Mesenchymal stem cell (in vitro differentiated cells and primary cell): Measurements from ENCODE around the gene OSER1.

ENCODE experiments used
- DNase-seq: peaks from one replicate; pipeline ENCODE4 v3.0.0-alpha.2; 2013
- H2AFZ ChIP-seq: one replicate; pipeline ENCODE4 v1.6.1; 2013; ENCODE audit warnings: low read depth, mild to moderate bottlenecking, control low read depth, inconsistent platforms, low read length, moderate library complexity
- H2AK5ac ChIP-seq: 2 replicates; pipeline ENCODE4 v1.6.1; 2013; ENCODE audit warnings: low read length, moderate library complexity, mild to moderate bottlenecking, inconsistent platforms; ENCODE audit not compliant: severe bottlenecking
- H2BK120ac ChIP-seq: one replicate; pipeline ENCODE4 v1.6.1; 2013; ENCODE audit warnings: low read depth, mild to moderate bottlenecking, inconsistent platforms, low read length, moderate library complexity
- H2BK12ac ChIP-seq, 2 experiments: one replicate each; pipeline ENCODE4 v1.6.1; 2013; ENCODE audit warnings: inconsistent platforms in 2 of 2, low read length in 2 of 2, mild to moderate bottlenecking in 2 of 2, moderate library complexity in 2 of 2, control low read depth in 1 of 2
- H2BK15ac ChIP-seq: one replicate; pipeline ENCODE4 v1.6.1; 2013; ENCODE audit warnings: mild to moderate bottlenecking, low read depth, inconsistent platforms; ENCODE audit not compliant: poor library complexity, severe bottlenecking
- H2BK5ac ChIP-seq: 2 replicates; pipeline ENCODE4 v1.6.1; 2013; ENCODE audit warnings: low read depth, mild to moderate bottlenecking, low read length, control low read depth, inconsistent platforms; ENCODE audit not compliant: poor library complexity, severe bottlenecking
- H3K14ac ChIP-seq, 2 experiments: one replicate each; pipeline ENCODE4 v1.6.1; 2013; ENCODE audit warnings: inconsistent platforms in 2 of 2, low read length in 2 of 2, control low read depth in 1 of 2, mild to moderate bottlenecking in 1 of 2, moderate library complexity in 1 of 2
- H3K18ac ChIP-seq, 2 experiments: one replicate each; pipeline ENCODE4 v1.6.1; 2013; ENCODE audit warnings: inconsistent platforms in 2 of 2, low read length in 2 of 2, control low read depth in 1 of 2, low read depth in 1 of 2, mild to moderate bottlenecking in 1 of 2
- H3K23ac ChIP-seq, 2 experiments: one replicate each; pipeline ENCODE4 v1.6.1; 2013; ENCODE audit warnings: inconsistent platforms in 2 of 2, low read length in 2 of 2, mild to moderate bottlenecking in 2 of 2, moderate library complexity in 2 of 2, control low read depth in 1 of 2
- H3K27ac ChIP-seq: 2 replicates; pipeline ENCODE4 v1.5.1; 2013; ENCODE audit warnings: mild to moderate bottlenecking, moderate library complexity, low read length, control low read depth, inconsistent platforms; ENCODE audit not compliant: poor library complexity, severe bottlenecking
- H3K27me3 ChIP-seq, 2 experiments: 2 replicates each; pipeline versions ENCODE4 v1.6.1 to v1.7.0; 2013; ENCODE audit warnings: low read length in 2 of 2, mild to moderate bottlenecking in 2 of 2, moderate library complexity in 2 of 2, control low read depth in 1 of 2, inconsistent platforms in 1 of 2; ENCODE audit not compliant: control insufficient read depth in 1 of 2, insufficient read depth in 1 of 2
- H3K36me3 ChIP-seq, 2 experiments: 2 replicates each; pipeline versions ENCODE4 v1.6.1 to v1.7.0; 2013; ENCODE audit warnings: low read length in 2 of 2, control low read depth in 1 of 2, inconsistent platforms in 1 of 2, low read depth in 1 of 2, mild to moderate bottlenecking in 1 of 2; ENCODE audit not compliant: insufficient read depth in 2 of 2, control insufficient read depth in 1 of 2
- H3K4ac ChIP-seq, 2 experiments: one replicate each; pipeline ENCODE4 v1.6.1; 2013; ENCODE audit warnings: inconsistent platforms in 2 of 2, low read length in 2 of 2, mild to moderate bottlenecking in 2 of 2, moderate library complexity in 2 of 2, control low read depth in 1 of 2, low read depth in 1 of 2
- H3K4me1 ChIP-seq: 2 replicates; pipeline ENCODE4 v1.6.1; 2013; ENCODE audit warnings: low read depth, low read length, control low read depth; ENCODE audit not compliant: control insufficient read depth, insufficient read depth
- H3K4me2 ChIP-seq: 2 replicates; pipeline ENCODE4 v1.6.1; 2013; ENCODE audit warnings: low read length, mild to moderate bottlenecking, inconsistent platforms; ENCODE audit not compliant: poor library complexity, severe bottlenecking
- H3K4me3 ChIP-seq, 2 experiments: 2 replicates each; pipeline versions ENCODE4 v1.5.1 to v1.7.0; 2013; ENCODE audit warnings: low read length in 2 of 2, mild to moderate bottlenecking in 2 of 2, control low read depth in 1 of 2, low read depth in 1 of 2; ENCODE audit not compliant: insufficient read depth in 1 of 2
- H3K79me1 ChIP-seq: replicated peaks from 2 replicates; pipeline ENCODE4 v1.6.1; 2013; ENCODE audit warnings: mild to moderate bottlenecking, control low read depth, low read length, inconsistent platforms; ENCODE audit not compliant: poor library complexity, severe bottlenecking
- H3K9ac ChIP-seq: 2 replicates; pipeline ENCODE4 v1.7.0; 2013; ENCODE audit warnings: mild to moderate bottlenecking, low read length, moderate library complexity
- H3K9me3 ChIP-seq: 2 replicates; pipeline ENCODE4 v1.7.0; 2013; ENCODE audit warnings: mild to moderate bottlenecking, low read length; ENCODE audit not compliant: control insufficient read depth
- H4K8ac ChIP-seq: one replicate; pipeline ENCODE4 v1.6.1; 2013; ENCODE audit warnings: inconsistent platforms, mild to moderate bottlenecking, low read length, moderate library complexity
- H4K91ac ChIP-seq: one replicate; pipeline ENCODE4 v1.6.1; 2013; ENCODE audit warnings: mild to moderate bottlenecking, low read length, inconsistent platforms
- WGBS: methylation state at CpG from one replicate; pipeline ENCODE4 v1.1.7; 2013; ENCODE audit warnings: mixed read lengths; 5-methylcytosine and 5-hydroxymethylcytosine counted together

OSER1 gene

GRCh38 chr20:44180814-44181213, 29.8 kb downstream of the OSER1 start:
- H3K23ac ChIP-seq, result no peak overlapping the region
- H3K9ac ChIP-seq, result no peak overlapping the region
- H3K9me3 ChIP-seq, result no peaks in the 10 kb centered on the region
- no peak overlapping the region for H2BK5ac ChIP-seq
- peak overlapping the region; percentile 30 to 45 for H3K18ac ChIP-seq
- H2BK120ac ChIP-seq, result peak overlapping the region; percentile 81
- peak overlapping the region; percentile 27 for H3K4me2 ChIP-seq
- H3K36me3 ChIP-seq, result no peaks in the 10 kb centered on the region
- H3K27ac ChIP-seq, result no peak overlapping the region
- peak overlapping the region; percentile 81 for H4K8ac ChIP-seq
- H3K4me1 ChIP-seq, result peaks cover 12% of the 10 kb centered on the region
- H3K27me3 ChIP-seq, result peaks cover 0 to 39% of the 10 kb centered on the region in 2 experiments
- no peak overlapping the region for H3K14ac ChIP-seq
- peak; percentile 83 for DNase-seq
- no peak overlapping the region for H2BK12ac ChIP-seq
- WGBS, result 4% methylated on average over 6 of the region's 9 CpGs
- no peaks in the 10 kb centered on the region for H3K79me1 ChIP-seq
- no peak overlapping the region for H3K4ac ChIP-seq
- H2BK15ac ChIP-seq, result peak overlapping the region; percentile 84
- no peak overlapping the region for H4K91ac ChIP-seq
- H3K4me3 ChIP-seq, result no peak overlapping the region
- no peak overlapping the region for H2AFZ ChIP-seq
- no peak overlapping the region for H2AK5ac ChIP-seq

GRCh38 chr20:44176833-44177534, 33.6 kb downstream of the OSER1 start:
- no peak overlapping the region for H2BK5ac ChIP-seq
- H3K9ac ChIP-seq, result no peak overlapping the region
- H3K23ac ChIP-seq, result no peak overlapping the region
- peak overlapping the region; percentile 61 for H4K8ac ChIP-seq
- H2AK5ac ChIP-seq, result no peak overlapping the region
- H4K91ac ChIP-seq, result no peak overlapping the region
- 60% methylated on average over 14 of the region's 14 CpGs for WGBS
- H3K4me2 ChIP-seq, result no peak overlapping the region
- H3K36me3 ChIP-seq, result peaks cover 0 to 4% of the 10 kb centered on the region in 2 experiments
- no peak overlapping the region for H2BK12ac ChIP-seq
- no peak overlapping the region for H2AFZ ChIP-seq
- peak overlapping the region in 1 of 2 experiments; percentile 57 for H3K4ac ChIP-seq
- H3K4me1 ChIP-seq, result peaks cover 12% of the 10 kb centered on the region
- H3K27me3 ChIP-seq, result peaks cover 0 to 18% of the 10 kb centered on the region in 2 experiments
- peak overlapping the region in 1 of 2 experiments; percentile 95 for H3K14ac ChIP-seq
- H3K4me3 ChIP-seq, result no peak overlapping the region
- H3K27ac ChIP-seq, result no peak overlapping the region
- no peak overlapping the region for H2BK15ac ChIP-seq
- peaks cover 2% of the 10 kb centered on the region for H3K79me1 ChIP-seq
- no peak for DNase-seq
- no peaks in the 10 kb centered on the region for H3K9me3 ChIP-seq
- H3K18ac ChIP-seq, result peak overlapping the region in 1 of 2 experiments; percentile 55
- no peak overlapping the region for H2BK120ac ChIP-seq

GRCh38 chr20:44174996-44175765, 35.4 kb downstream of the OSER1 start:
- H4K8ac ChIP-seq, result no peak overlapping the region
- no peak for DNase-seq
- no peak overlapping the region for H2AFZ ChIP-seq
- H4K91ac ChIP-seq, result no peak overlapping the region
- peaks cover 2% of the 10 kb centered on the region for H3K79me1 ChIP-seq
- peaks cover 0 to 4% of the 10 kb centered on the region in 2 experiments for H3K36me3 ChIP-seq
- no peak overlapping the region for H3K27ac ChIP-seq
- no peak overlapping the region for H3K4me3 ChIP-seq
- no peak overlapping the region for H3K14ac ChIP-seq
- no peak overlapping the region for H3K9ac ChIP-seq
- no peak overlapping the region for H2AK5ac ChIP-seq
- peak overlapping the region; percentile 64 for H2BK15ac ChIP-seq
- WGBS, result 96% methylated on average over 13 of the region's 13 CpGs
- no peak overlapping the region for H3K18ac ChIP-seq
- H3K9me3 ChIP-seq, result no peaks in the 10 kb centered on the region
- no peak overlapping the region for H3K23ac ChIP-seq
- no peak overlapping the region for H2BK120ac ChIP-seq
- no peak overlapping the region for H3K4ac ChIP-seq
- H3K27me3 ChIP-seq, result no peaks in the 10 kb centered on the region
- H2BK5ac ChIP-seq, result no peak overlapping the region
- no peak overlapping the region for H2BK12ac ChIP-seq
- no peak overlapping the region for H3K4me2 ChIP-seq
- peaks cover 4% of the 10 kb centered on the region for H3K4me1 ChIP-seq

GRCh38 chr20:44173846-44174245, 36.7 kb downstream of the OSER1 start:
- no peak overlapping the region for H3K4ac ChIP-seq
- no peak overlapping the region for H2BK15ac ChIP-seq
- peaks cover 0 to 4% of the 10 kb centered on the region in 2 experiments for H3K36me3 ChIP-seq
- no peaks in the 10 kb centered on the region for H3K27me3 ChIP-seq
- no peak overlapping the region for H3K27ac ChIP-seq
- no peak overlapping the region for H4K8ac ChIP-seq
- no peak overlapping the region for H4K91ac ChIP-seq
- H3K9ac ChIP-seq, result no peak overlapping the region
- no peak for DNase-seq
- no peak overlapping the region for H3K4me3 ChIP-seq
- no peak overlapping the region for H3K4me2 ChIP-seq
- WGBS, result 81% methylated on average over 8 of the region's 8 CpGs
- H2BK5ac ChIP-seq, result no peak overlapping the region
- peaks cover 2% of the 10 kb centered on the region for H3K79me1 ChIP-seq
- H2AFZ ChIP-seq, result no peak overlapping the region
- H3K18ac ChIP-seq, result no peak overlapping the region
- H3K14ac ChIP-seq, result no peak overlapping the region
- H3K4me1 ChIP-seq, result peaks cover 4% of the 10 kb centered on the region
- no peak overlapping the region for H2BK120ac ChIP-seq
- no peak overlapping the region for H3K23ac ChIP-seq
- H3K9me3 ChIP-seq, result no peaks in the 10 kb centered on the region
- no peak overlapping the region for H2AK5ac ChIP-seq
- H2BK12ac ChIP-seq, result no peak overlapping the region
